ENCODE results near the gene CD59.

DNA sequence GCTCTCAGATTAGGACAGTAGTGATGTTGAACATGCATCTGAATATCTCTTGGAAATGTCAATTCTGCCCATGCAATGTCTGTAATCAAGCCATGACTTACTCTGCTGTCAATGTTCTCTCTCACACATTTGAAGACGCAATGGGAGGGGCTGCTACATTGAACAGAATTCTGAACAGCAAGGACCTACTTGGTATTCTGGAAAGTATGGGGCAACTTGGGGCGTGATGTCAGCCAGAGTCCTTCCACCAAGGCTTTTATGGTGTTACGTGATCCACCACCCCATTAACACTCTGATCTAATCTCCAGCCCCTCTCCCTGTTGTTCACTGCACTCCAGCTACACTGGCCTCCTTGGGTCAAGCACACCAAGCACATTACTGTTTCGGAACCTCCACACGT, 7.1 kb upstream of the CD59 start:
- TF ChIP-seq POLR2A (IDR thresholded peaks at IDR 0.05; ENCODE audit: low read length) (no peak), GATA1 (IDR thresholded peaks at IDR 0.05; ENCODE audit: low read depth, low read length) (no peak)

Measured in erythroblast (primary cell).